ENCODE data around the gene CEP120.

- no peak for TF ChIP-seq CTCF (conservative IDR thresholded peaks at IDR 0.05)
- no peak for TF ChIP-seq ZFX (IDR thresholded peaks at IDR 0.05)
These were observed 27.8 kb upstream of the CEP120 start for GRCh38 chr5:123451047-123451446.

Data from C4-2B (cell line).